ENCODE data around the gene MRPL39.

GRCh38 chr21:25571726-25572121 lies 35.6 kb downstream of the MRPL39 start:
- TF ChIP-seq, protein P1, sequence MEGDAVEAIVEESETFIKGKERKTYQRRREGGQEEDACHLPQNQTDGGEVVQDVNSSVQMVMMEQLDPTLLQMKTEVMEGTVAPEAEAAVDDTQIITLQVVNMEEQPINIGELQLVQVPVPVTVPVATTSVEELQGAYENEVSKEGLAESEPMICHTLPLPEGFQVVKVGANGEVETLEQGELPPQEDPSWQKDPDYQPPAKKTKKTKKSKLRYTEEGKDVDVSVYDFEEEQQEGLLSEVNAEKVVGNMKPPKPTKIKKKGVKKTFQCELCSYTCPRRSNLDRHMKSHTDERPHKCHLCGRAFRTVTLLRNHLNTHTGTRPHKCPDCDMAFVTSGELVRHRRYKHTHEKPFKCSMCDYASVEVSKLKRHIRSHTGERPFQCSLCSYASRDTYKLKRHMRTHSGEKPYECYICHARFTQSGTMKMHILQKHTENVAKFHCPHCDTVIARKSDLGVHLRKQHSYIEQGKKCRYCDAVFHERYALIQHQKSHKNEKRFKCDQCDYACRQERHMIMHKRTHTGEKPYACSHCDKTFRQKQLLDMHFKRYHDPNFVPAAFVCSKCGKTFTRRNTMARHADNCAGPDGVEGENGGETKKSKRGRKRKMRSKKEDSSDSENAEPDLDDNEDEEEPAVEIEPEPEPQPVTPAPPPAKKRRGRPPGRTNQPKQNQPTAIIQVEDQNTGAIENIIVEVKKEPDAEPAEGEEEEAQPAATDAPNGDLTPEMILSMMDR (IDR thresholded peaks at IDR 0.05): no peak
- TF ChIP-seq EP300 (IDR thresholded peaks at IDR 0.05) (no peak), POLR2A (IDR thresholded peaks at IDR 0.05) (no peak)

Data from upper lobe of left lung (tissue), 4 donors.